Lower leg skin (tissue), 3 donors: ENCODE data around the gene FIZ1.

Experiments used
- CTCF ChIP-seq, 3 donors: fragments of 450-650 bp; IDR thresholded peaks; one replicate each; pipeline ENCODE4 v1.5.1; 2016; ENCODE audit warnings: antibody characterized with exemption in 3 of 3, mild to moderate bottlenecking in 3 of 3, moderate library complexity in 2 of 3
- POLR2A ChIP-seq, 2 donors: fragments of 450-650 bp; IDR thresholded peaks; one replicate each; pipeline ENCODE4 v1.6.1; 2016 to 2017; ENCODE audit warnings: antibody characterized with exemption in 2 of 2, mild to moderate bottlenecking in 1 of 2, moderate library complexity in 1 of 2

- TF ChIP-seq CTCF (IDR thresholded peaks at IDR 0.05) (no peak), POLR2A (IDR thresholded peaks at IDR 0.05) (no peak)
Measured at GRCh38 chr19:55614711-55615542, 15.6 kb upstream of the FIZ1 start.
